Epithelial cell of esophagus (primary cell): ENCODE data around the gene RELT.

Experiments used
- DNase-seq: peaks from one replicate; pipeline ENCODE4 v3.0.0; 2010; ENCODE audit warnings: low read depth
- H3K4me3 ChIP-seq: 2 replicates; pipeline ENCODE4 v1.5.1; 2011; ENCODE audit warnings: mild to moderate bottlenecking, low read length, control low read depth
- TF ChIP-seq, protein P1 (sequence below): IDR thresholded peaks from 2 replicates; pipeline ENCODE4 v1.5.1; 2011; ENCODE audit warnings: low read depth, mild to moderate bottlenecking, low read length, control low read depth, inconsistent platforms; ENCODE audit not compliant: insufficient read depth; ENCODE audit errors: missing control alignments

RELT gene

DNA sequence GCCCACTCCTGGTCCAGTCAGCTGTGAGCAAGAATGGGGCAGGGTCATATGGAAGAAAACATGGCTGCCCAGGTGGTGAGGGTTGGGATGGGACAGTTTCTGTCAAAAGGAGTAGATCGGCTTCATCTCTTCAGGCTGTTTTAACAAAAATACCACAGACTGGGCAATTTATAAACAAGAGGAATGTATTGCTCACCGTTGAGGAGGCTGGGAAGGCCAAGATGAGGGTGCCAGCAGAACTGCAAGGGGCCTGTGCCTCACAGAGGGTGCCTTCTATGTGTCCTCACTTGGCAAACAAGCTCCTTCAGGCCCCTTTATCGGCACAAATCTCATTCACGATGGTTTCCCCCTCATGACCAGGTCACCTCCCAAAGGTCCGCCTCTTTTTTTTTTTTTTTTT, 18.1 kb upstream of the RELT start:
- no peak for DNase-seq
- TF ChIP-seq, protein P1, sequence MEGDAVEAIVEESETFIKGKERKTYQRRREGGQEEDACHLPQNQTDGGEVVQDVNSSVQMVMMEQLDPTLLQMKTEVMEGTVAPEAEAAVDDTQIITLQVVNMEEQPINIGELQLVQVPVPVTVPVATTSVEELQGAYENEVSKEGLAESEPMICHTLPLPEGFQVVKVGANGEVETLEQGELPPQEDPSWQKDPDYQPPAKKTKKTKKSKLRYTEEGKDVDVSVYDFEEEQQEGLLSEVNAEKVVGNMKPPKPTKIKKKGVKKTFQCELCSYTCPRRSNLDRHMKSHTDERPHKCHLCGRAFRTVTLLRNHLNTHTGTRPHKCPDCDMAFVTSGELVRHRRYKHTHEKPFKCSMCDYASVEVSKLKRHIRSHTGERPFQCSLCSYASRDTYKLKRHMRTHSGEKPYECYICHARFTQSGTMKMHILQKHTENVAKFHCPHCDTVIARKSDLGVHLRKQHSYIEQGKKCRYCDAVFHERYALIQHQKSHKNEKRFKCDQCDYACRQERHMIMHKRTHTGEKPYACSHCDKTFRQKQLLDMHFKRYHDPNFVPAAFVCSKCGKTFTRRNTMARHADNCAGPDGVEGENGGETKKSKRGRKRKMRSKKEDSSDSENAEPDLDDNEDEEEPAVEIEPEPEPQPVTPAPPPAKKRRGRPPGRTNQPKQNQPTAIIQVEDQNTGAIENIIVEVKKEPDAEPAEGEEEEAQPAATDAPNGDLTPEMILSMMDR, result no peak
- no peak overlapping the region for H3K4me3 ChIP-seq

DNA sequence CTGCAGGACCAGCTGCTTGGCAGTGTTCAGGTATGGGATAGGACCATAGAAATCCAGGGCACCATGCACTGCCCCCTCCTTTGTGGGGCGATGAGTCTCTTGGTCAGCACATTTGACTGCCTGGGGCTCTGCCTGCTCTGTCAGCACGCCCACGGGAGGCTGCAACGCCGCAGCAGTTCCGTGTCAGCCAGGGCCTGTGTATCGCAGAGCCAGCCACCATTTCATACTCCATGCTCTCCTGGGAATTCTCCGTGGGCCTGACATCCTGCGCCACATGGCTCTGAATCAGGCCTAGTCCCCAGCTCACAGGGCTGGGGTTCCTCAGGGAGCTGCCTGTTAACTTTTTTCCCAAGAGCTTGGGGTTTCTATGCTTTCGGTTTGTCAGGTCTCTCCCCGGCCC, 16.9 kb upstream of the RELT start:
- TF ChIP-seq, protein P1, result no peak
- no peak for DNase-seq
- no peak overlapping the region for H3K4me3 ChIP-seq

DNA sequence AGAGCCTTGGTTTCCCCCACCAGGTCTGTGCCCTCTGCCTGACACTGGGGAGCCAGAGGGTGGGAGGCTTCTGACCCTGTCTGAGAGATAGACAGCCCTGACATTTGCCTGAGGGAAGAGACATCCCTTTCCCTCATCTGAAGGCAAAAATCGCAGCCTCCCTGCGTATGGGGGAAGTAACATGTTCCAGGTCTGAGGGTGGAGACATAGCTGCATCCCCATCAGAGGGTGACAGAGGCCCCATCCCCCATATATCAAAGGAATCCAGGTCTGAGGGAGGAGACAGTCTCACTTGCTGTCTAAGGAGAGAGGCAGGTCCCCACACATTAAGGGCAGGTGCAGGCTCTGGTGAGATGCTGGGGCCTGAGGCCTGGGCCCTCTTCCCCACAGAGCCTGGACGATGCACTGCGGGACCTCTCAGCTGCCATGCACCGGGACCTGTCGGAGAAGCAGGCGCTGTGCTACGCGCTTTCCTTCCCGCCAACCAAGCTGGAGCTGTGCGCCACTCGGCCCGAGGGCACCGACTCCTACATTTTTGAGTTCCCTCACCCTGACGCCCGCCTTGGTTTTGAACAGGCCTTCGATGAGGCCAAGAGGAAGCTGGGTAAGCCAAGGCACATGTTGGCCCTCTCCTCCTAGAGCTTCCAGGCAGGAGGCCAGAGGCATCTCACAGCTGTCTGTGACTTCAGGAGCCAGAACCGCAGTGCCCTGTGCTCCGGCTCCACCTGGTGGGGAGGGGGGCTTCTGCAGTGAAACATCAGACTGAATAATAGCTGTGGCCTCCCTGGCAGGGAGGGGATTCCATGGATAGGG, 16.1 kb upstream of the RELT start:
- DNase-seq, result no peak
- H3K4me3 ChIP-seq, result no peak overlapping the region
- TF ChIP-seq, protein P1, result peak; percentile 23

DNA sequence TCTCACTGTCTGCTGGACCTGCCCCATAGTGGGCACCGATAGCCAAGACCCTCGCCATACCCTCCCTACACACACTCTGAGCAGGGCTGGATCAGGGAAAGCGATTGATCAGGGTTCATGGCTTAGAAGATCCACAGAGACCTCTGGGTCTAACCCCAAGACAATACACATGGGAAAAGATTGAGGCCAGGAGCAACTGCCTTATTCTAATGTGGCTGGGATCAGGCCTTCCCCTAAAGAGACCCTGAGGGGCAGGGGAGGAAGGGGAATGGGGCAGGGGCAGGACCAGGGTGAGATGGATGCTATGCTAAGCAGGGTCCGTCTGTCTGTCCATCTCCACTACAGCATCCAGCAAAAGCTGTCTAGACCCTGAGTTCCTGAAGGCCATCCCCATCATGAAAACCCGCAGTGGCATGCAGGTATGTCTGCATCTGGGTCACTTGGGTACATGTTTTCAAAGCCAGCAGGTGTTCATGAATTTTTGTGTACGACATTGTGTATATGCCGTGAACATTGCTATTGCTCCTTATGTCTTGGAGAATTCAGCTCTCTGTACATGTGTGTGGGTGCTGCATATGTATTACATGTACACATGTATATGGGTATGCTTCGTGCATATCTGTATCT, 15.3 kb upstream of the RELT start:
- TF ChIP-seq, protein P1, result no peak
- no peak for DNase-seq
- H3K4me3 ChIP-seq, result no peak overlapping the region

DNA sequence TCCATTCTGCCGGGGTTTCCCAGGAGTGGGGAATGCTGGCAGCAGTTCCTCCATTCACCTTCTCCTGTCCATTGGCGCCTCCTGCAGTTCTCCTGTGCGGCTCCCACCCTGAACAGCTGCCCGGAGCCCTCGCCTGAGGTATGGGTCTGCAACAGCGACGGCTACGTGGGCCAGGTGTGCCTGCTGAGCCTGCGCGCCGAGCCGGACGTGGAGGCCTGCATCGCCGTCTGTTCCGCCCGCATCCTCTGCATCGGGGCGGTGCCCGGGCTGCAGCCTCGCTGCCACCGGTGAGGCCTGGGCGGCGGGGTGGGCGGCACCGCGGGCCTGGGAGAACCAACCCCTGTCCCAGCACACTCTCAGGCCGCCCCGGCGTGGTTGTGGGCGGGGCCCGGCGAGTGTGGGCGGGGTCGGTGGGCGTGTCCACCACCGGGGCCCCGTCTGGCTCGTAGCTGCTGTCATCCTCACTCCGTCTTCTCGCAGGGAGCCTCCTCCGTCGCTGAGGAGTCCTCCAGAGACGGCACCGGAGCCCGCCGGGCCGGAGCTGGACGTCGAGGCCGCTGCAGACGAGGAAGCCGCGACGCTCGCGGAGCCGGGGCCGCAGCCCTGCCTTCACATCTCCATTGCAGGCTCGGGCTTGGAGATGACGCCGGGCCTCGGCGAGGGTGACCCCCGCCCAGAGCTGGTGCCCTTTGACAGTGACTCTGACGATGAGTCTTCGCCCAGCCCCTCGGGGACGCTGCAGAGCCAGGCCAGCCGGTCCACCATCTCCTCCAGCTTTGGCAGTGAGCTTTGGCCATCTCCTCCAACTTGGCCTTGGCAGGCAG, 14.0 kb upstream of the RELT start:
- TF ChIP-seq, protein P1, result no peak
- H3K4me3 ChIP-seq, result no peak overlapping the region

DNA sequence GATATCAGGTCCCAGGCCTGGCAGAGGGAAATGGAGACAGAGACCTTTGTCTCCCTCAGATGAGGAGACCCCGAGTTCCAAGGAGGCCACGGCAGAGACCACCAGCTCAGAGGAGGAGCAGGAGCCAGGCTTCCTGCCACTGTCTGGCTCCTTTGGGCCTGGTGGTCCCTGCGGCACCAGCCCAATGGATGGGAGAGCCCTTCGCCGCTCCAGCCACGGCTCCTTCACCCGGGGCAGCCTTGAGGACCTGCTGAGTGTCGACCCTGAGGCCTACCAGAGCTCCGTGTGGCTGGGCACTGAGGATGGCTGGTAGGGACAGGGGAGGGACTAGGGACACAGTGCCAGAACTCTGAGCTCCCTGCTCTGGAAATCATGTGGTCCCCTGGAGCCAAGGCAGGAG, 13.1 kb upstream of the RELT start:
- no peak overlapping the region for H3K4me3 ChIP-seq
- DNase-seq, result no peak
- TF ChIP-seq, protein P1, result no peak

More for the DNA sequence above, 14.0 kb upstream of the RELT start:
- no peak for DNase-seq
